Astrocyte of the spinal cord (primary cell): ENCODE results near the gene MYH3.

ENCODE experiments used
- DNase-seq: peaks from one replicate; pipeline ENCODE4 v3.0.0; 2011; ENCODE audit warnings: low read depth, low spot score
- H3K4me3 ChIP-seq: 2 replicates; pipeline ENCODE4 v1.5.1; 2011; ENCODE audit warnings: low read depth, mild to moderate bottlenecking, low read length, moderate library complexity
- CTCF ChIP-seq: IDR thresholded peaks from 2 replicates; pipeline ENCODE4 v1.5.1; 2012; ENCODE audit warnings: low read depth, mild to moderate bottlenecking, low read length, inconsistent platforms
- in situ Hi-C: cut with HindIII; loops from 2 replicates; pipeline ENCODE4 v1.10.0; 2017; ENCODE audit warnings: low sequenced_read_pairs

MYH3 gene

GRCh38 chr17:10633738-10634379, 23.2 kb downstream of the MYH3 start:
- TF ChIP-seq CTCF, result no peak
- no peak for DNase-seq
- no peak overlapping the region for H3K4me3 ChIP-seq
- in situ Hi-C loops, result no loop called here

GRCh38 chr17:10631701-10632100, 25.4 kb downstream of the MYH3 start:
- H3K4me3 ChIP-seq, result no peak overlapping the region
- no peak for TF ChIP-seq CTCF
- DNase-seq, result no peak
- in situ Hi-C loops, result no loop called here

- TF ChIP-seq CTCF, result peak; percentile 91
- DNase-seq, result peak; percentile 19
- no peak overlapping the region for H3K4me3 ChIP-seq
- in situ Hi-C loops, result no loop called here
These were observed 25.9 kb downstream of the MYH3 start for GRCh38 chr17:10631048-10631700.

GRCh38 chr17:10629706-10630105, 27.4 kb downstream of the MYH3 start:
- in situ Hi-C loops, result no loop called here
- no peak overlapping the region for H3K4me3 ChIP-seq
- TF ChIP-seq CTCF, result no peak
- no peak for DNase-seq

- peak; percentile 33 for TF ChIP-seq CTCF
- no peak overlapping the region for H3K4me3 ChIP-seq
- DNase-seq, result no peak
- in situ Hi-C loops, result no loop called here
These were observed 28.4 kb downstream of the MYH3 start for GRCh38 chr17:10628756-10629155.

- TF ChIP-seq CTCF, result no peak
- in situ Hi-C loops, result no loop called here
- H3K4me3 ChIP-seq, result no peak overlapping the region
- no peak for DNase-seq
These were observed 30.7 kb downstream of the MYH3 start for GRCh38 chr17:10626390-10626789.
